ENCODE results near the gene HEATR5A.

Gene HEATR5A

DNA sequence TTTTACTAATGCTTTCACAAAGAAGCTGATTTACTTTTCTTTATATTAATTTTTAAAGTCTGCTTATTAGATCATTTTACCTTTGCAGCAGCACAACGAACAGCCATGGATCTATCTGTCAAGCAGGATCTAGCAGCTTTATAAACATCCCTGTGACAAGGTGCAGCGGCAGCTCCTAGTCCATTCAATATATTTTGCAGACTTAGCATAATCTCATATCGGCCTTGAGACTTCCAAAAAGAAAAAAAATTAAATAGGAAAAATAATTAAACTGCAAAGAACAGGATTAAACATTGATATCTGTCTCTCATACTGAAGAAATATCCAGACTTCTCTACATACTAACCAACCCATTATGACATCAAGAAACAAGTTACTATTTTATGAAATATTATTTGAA, 25.2 kb downstream of the HEATR5A start:
- TF ChIP-seq, protein P1, sequence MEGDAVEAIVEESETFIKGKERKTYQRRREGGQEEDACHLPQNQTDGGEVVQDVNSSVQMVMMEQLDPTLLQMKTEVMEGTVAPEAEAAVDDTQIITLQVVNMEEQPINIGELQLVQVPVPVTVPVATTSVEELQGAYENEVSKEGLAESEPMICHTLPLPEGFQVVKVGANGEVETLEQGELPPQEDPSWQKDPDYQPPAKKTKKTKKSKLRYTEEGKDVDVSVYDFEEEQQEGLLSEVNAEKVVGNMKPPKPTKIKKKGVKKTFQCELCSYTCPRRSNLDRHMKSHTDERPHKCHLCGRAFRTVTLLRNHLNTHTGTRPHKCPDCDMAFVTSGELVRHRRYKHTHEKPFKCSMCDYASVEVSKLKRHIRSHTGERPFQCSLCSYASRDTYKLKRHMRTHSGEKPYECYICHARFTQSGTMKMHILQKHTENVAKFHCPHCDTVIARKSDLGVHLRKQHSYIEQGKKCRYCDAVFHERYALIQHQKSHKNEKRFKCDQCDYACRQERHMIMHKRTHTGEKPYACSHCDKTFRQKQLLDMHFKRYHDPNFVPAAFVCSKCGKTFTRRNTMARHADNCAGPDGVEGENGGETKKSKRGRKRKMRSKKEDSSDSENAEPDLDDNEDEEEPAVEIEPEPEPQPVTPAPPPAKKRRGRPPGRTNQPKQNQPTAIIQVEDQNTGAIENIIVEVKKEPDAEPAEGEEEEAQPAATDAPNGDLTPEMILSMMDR (conservative IDR thresholded peaks at IDR 0.05): no peak
- no peak overlapping the region for H3K27ac ChIP-seq

DNA sequence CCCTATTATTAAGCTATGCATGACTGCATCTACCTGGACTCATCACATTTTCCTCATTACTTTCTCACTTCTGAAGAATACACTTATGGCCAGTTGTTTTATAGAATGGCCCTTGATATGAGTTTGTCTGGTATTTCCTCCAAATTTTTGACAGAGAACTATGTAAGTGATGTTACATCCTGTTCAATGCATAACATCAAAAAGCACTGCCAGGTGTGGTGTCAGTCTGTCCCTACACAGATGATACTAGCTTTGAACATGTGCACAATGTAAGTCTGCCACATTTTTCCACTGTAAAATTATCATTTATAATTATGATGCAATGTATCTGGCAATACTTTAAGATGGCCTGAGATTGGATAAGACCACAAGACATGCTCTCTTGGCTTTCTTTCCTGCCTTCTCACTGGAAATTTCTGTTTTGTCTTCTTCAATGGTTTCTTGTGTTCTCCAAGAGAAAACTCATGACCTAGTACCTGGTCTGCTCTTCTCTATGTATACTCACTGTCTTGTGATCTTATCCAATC, 28.3 kb downstream of the HEATR5A start:
- TF ChIP-seq, protein P1 (conservative IDR thresholded peaks at IDR 0.05): no peak
- H3K27ac ChIP-seq: no peak overlapping the region

DNA sequence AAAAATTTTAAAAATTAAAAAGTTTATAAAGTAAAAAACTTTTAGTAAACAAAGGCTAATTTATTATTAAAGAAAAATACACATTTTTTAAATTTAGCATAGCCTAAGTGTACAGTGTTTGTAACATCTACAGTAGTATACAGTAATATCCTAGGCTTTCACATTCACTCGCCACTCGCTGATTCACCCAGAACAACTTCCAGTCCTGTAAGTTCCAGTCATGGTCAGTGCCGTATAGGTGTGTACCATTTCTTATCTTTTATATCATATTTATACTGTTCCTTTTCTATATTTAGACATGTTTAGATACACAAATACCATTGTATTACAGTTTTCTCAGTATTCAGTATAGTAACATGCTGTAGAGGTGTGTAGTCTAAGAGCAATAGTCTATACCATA, 28.9 kb downstream of the HEATR5A start:
- H3K27ac ChIP-seq: no peak overlapping the region
- TF ChIP-seq, protein P1 (conservative IDR thresholded peaks at IDR 0.05): no peak

DNA sequence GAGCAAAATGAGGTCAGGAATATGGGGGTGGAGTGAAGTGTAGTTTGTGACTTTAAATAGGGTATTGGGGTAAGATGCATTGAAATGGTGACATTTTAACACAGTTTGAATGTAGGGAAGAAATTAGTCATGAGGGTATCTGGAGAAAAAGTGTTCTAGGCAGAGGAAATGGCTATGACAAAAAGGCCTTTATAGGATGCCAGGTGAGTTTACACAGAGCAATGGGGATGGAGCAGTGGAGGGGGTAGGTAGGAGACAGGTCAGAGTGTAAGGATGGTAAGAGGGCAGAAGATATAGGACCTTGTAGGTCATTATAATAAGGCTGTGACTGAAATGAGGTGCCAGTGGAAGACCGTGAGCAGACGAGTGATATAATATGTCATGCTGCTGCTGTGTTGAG, 30.4 kb downstream of the HEATR5A start:
- TF ChIP-seq, protein P1 (conservative IDR thresholded peaks at IDR 0.05): no peak
- no peak overlapping the region for H3K27ac ChIP-seq

DNA sequence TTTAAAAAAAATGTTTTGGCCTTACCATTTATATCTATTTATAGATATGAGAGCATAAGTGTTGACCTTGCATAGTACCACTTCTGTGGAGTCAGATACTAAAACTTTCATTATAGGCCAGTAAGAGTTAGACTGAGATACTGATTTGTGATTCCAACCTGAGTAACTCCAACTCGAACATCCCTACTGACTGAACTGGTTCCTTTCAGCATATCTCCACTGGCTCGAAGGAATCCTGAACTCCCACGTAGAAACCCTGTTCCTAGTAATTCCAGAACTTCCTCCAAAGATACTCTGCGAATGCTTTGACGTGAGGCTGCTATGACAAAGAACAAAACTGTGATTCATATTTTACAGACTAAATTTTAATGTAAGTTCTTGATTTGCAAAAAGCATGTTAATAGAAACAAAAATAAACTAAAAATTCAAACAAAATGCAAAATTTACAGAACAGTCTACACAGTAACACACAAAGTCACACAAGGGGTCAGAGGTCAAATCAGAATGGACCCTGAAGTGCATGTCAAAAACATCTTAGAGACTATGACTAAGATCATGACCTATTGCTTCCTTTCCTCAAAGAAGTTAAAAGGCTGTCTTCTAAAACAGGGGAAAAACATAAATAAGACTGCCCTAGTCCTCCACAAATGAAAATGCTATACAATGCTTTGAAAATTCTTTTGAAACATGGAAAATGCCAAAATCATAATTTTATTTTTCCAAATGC, 31.5 kb downstream of the HEATR5A start:
- TF ChIP-seq, protein P1 (conservative IDR thresholded peaks at IDR 0.05): no peak
- no peak overlapping the region for H3K27ac ChIP-seq

DNA sequence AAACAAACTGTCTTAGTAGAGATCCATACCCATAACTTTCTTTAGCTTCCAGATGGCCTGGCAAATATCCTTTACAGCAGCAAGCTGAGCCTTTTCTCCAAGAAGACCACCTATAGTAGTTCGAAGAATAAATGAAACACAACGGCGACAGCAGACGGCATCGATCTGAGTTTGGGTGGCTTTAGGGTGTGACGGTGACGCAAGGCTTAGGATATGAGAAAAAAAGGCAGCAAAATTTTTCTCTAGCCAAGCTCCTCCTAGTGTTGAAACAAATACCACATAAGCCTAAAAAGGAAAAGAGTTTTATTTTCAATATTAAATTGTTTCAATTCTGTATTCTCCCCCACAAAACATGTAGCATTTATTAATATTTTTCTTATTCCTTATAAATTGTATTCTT, 33.3 kb downstream of the HEATR5A start:
- no peak overlapping the region for H3K27ac ChIP-seq

DNA sequence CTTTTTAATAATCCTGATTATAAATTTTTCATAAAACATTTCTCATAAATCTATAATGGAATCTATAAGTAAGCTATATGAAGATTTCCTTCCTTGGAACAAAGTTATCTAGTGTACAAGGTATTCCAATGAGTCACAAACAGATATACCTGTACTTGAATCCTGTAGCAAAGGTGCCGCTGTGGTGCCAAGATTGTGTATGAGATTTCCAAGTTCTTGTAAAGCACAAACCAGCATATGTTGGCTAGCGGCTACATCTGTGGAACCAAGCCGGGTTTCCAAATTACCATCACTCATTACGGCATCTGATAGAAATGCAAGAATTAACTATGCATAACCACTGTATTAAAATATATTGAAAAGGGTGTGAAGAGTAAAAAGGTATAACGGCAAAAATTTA, 34.1 kb downstream of the HEATR5A start:
- TF ChIP-seq, protein P1 (conservative IDR thresholded peaks at IDR 0.05): no peak
- no peak overlapping the region for H3K27ac ChIP-seq

More for the DNA sequence above, 33.3 kb downstream of the HEATR5A start:
- TF ChIP-seq, protein P1 (conservative IDR thresholded peaks at IDR 0.05): no peak

Measured in VCaP (cell line).